AG04450 (cell line): Measurements from ENCODE around the gene ADI1. TPM values are rescaled to one million over a fixed set of nuclear protein-coding genes. Genes with fewer than 3 reads are reported as not detected.
A peak's percentile ranks its signal among the peaks of the same experiment; 100 is the strongest.

Source experiments
- CTCF ChIA-PET: fragments of 300-600, 350-600 bp; formaldehyde crosslinking; extraction: SDS; loops from one replicate; lab custom pipeline; 2022; ENCODE audit warnings: antibody characterized with exemption, inconsistent platforms; lab: Charles Lee
- POLR2A ChIA-PET: fragments of 350-600 bp; formaldehyde crosslinking; extraction: SDS; loops from one replicate; lab custom pipeline; 2021; ENCODE audit warnings: antibody characterized with exemption, inconsistent platforms; lab: Yijun Ruan, JAX
- DNase-seq: peaks from one replicate; pipeline ENCODE4 v3.0.0-alpha.2; 2011; ENCODE audit warnings: low read depth, low spot score
- H3K27ac ChIP-seq: one replicate; pipeline ENCODE4 v1.5.1; 2012; ENCODE audit warnings: low read depth, low read length, control low read depth
- H3K27me3 ChIP-seq: one replicate; pipeline ENCODE4 v1.6.0; 2012; ENCODE audit warnings: low read length; ENCODE audit not compliant: control insufficient read depth, insufficient read depth
- H3K4me3 ChIP-seq: 2 replicates; pipeline ENCODE4 v1.5.1; 2011; ENCODE audit warnings: mild to moderate bottlenecking, low read depth, low read length, control low read depth
- H3K9me3 ChIP-seq: 2 replicates; pipeline ENCODE4 v1.5.1; 2012; ENCODE audit warnings: low read length; ENCODE audit not compliant: control insufficient read depth, insufficient read depth
- CTCF ChIP-seq: IDR thresholded peaks from 2 replicates; pipeline ENCODE4 v1.5.1; 2011; ENCODE audit warnings: low read depth, low read length, control low read depth, inconsistent platforms
- polyA plus RNA-seq: library from polyadenylated mRNA; depleted of rRNA; stranded (reverse); fragments of >200 nt; gene quantifications from 2 replicates; pipeline ENCODE4 v1.2.3, GENCODE V29; 2011

The ADI1 gene
- polyA plus RNA-seq, 1 experiment, result 71.4 TPM

GRCh38 chr2:3558205-3559014 lies 39.1 kb upstream of the ADI1 start, which contains the start of gene RNASEH1:
Gene RNASEH1, minus strand, starts transcription at chr2:3558333. Its CDS starts 73 bp downstream, at chr2:3558260.
- H3K27ac ChIP-seq, result peak within 1 kb of the TSS; percentile 91
- DNase-seq, result peak; percentile 97
- H3K4me3 ChIP-seq, result peak within 1 kb of the TSS; percentile 88
- TF ChIP-seq CTCF, result no peak
- no peaks in the 10 kb centered on the region for H3K27me3 ChIP-seq
- H3K9me3 ChIP-seq, result no peaks in the 10 kb centered on the region; the same call in 1 of the 2 replicates
- ChIA-PET CTCF (interaction anchor here (0.7 to 1.2 kb wide), 2 partner anchors 22 to 1438 kb away, joined by 3 read pairs; no protein-coding TSS in a partner anchor), POLR2A (interaction anchor here (0.6 to 2.0 kb wide), 18 partner anchors 9 to 192 kb away, joined by 3 to 14 read pairs (median 6); partner anchors contain the start of genes ADI1, EIPR1 and RPS7)

- Histone ChIP-seq H3K27ac (peak overlapping the region; percentile 91), H3K27me3 (no peaks in the 10 kb centered on the region), H3K4me3 (peak overlapping the region; percentile 88), H3K9me3 (no peaks in the 10 kb centered on the region; the same call in 1 of the 2 replicates)
- no peak for DNase-seq
- no peak for TF ChIP-seq CTCF
- CTCF ChIA-PET, result interaction anchor here (1.2 kb wide), 1 partner anchor 21 kb away, joined by 3 read pairs; no protein-coding TSS in a partner anchor
- POLR2A ChIA-PET, result interaction anchor here (0.6 to 2.0 kb wide), 18 partner anchors 8 to 180 kb away, joined by 3 to 14 read pairs (median 6); partner anchors contain the start of genes ADI1, EIPR1 and RPS7
Measured at GRCh38 chr2:3557639-3558204, 38.4 kb upstream of the ADI1 start.

GRCh38 chr2:3553946-3554345 lies 34.6 kb upstream of the ADI1 start:
- ChIA-PET POLR2A (no interaction called here), CTCF (no interaction called here)
- no peaks in the 10 kb centered on the region; the same call in 1 of the 2 replicates for H3K9me3 ChIP-seq
- TF ChIP-seq CTCF, result no peak
- H3K27ac ChIP-seq, result no peak overlapping the region
- H3K4me3 ChIP-seq, result no peak overlapping the region
- no peaks in the 10 kb centered on the region for H3K27me3 ChIP-seq
- DNase-seq, result no peak

GRCh38 chr2:3547915-3548314 lies 28.6 kb upstream of the ADI1 start:
- no peak overlapping the region for H3K4me3 ChIP-seq
- POLR2A ChIA-PET, result no interaction called here
- DNase-seq, result no peak
- TF ChIP-seq CTCF, result no peak
- CTCF ChIA-PET, result no interaction called here
- no peaks in the 10 kb centered on the region for H3K27me3 ChIP-seq
- no peaks in the 10 kb centered on the region for H3K9me3 ChIP-seq
- H3K27ac ChIP-seq, result no peak overlapping the region
